Mammary epithelial cell (primary cell): ENCODE measurements around the gene GDF15.

Experiments
- EZH2 ChIP-seq: IDR thresholded peaks from 2 replicates; pipeline ENCODE4 v1.6.1; 2012; ENCODE audit warnings: low read length, inconsistent platforms, borderline replicate concordance
- TF ChIP-seq, protein P1 (sequence below), 2 donors: IDR thresholded peaks in 1 of 2; conservative IDR thresholded peaks in 1 of 2; 2 replicates each; pipeline ENCODE4 v1.5.1; 2011 to 2012; ENCODE audit warnings: inconsistent platforms in 2 of 2, low read length in 2 of 2, mild to moderate bottlenecking in 2 of 2, control low read depth in 1 of 2, low read depth in 1 of 2; ENCODE audit not compliant: insufficient read depth in 1 of 2; ENCODE audit errors: extremely low read depth in 1 of 2

DNA sequence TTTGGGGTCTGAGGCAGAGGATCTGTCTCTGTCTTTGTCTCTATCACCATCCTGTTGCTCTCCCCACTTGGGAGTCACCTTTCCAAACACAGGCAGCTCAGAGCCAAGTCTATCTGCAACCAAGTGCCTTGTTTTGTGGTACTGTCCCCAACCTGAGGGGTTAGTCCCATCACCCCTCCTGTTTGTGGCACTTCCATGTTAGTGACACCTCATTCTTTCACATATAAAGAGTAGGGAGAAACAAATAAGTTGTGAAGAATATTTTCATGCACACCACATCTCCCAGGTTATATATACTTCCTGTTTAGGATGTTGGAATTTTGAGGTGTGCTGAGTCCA lies 3.7 kb downstream of the GDF15 start:
- TF ChIP-seq, protein P1, sequence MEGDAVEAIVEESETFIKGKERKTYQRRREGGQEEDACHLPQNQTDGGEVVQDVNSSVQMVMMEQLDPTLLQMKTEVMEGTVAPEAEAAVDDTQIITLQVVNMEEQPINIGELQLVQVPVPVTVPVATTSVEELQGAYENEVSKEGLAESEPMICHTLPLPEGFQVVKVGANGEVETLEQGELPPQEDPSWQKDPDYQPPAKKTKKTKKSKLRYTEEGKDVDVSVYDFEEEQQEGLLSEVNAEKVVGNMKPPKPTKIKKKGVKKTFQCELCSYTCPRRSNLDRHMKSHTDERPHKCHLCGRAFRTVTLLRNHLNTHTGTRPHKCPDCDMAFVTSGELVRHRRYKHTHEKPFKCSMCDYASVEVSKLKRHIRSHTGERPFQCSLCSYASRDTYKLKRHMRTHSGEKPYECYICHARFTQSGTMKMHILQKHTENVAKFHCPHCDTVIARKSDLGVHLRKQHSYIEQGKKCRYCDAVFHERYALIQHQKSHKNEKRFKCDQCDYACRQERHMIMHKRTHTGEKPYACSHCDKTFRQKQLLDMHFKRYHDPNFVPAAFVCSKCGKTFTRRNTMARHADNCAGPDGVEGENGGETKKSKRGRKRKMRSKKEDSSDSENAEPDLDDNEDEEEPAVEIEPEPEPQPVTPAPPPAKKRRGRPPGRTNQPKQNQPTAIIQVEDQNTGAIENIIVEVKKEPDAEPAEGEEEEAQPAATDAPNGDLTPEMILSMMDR (conservative IDR thresholded peaks at IDR 0.05 in 1 of 2, IDR thresholded peaks at IDR 0.05 in 1 of 2; ENCODE audit: extremely low read depth in 1 of 2, insufficient read depth in 1 of 2, low read depth in 1 of 2, low read length in 2 of 2): no peak
- no peak for TF ChIP-seq EZH2
